GM04503 (cell line): ENCODE results near the gene FARP2.
"Not testable (repeated sequence)": the region's sequence is repeated elsewhere in the genome, so short reads cannot be mapped to it uniquely, and the experiment has no call there.

Experiments
- DNase-seq: peaks from one replicate; pipeline ENCODE4 v3.0.0-alpha.2; 2012; ENCODE audit warnings: low read depth

FARP2 gene

GRCh38 chr2:241372361-241372992 is 16.4 kb downstream of the FARP2 start:
- DNase-seq = no peak

GRCh38 chr2:241373446-241373845 is 17.4 kb downstream of the FARP2 start:
- DNase-seq = no peak

GRCh38 chr2:241373906-241374305 is 17.8 kb downstream of the FARP2 start:
- not testable (repeated sequence) for DNase-seq

DNA sequence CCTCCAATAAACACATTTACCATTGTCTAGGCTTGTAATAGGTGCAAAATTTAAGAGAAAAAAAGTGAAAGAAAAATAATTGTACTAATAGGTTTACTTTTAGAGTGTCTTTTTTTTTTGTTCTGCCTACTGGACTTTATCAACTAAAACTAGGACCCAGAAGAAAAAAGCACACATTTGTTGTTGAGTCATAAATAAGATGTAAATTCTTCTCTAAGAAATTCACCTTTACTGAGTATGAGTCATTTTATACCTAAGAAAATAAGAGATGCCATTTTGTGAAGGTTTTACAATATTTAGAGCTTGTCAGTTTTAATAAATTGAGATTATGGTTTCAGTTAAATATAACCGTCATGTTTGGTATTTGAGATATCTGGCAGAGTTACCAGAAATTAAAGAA is 19.2 kb downstream of the FARP2 start:
- no peak for DNase-seq

- no peak for DNase-seq
Observed at GRCh38 chr2:241376808-241377207, 20.7 kb downstream of the FARP2 start.

DNA sequence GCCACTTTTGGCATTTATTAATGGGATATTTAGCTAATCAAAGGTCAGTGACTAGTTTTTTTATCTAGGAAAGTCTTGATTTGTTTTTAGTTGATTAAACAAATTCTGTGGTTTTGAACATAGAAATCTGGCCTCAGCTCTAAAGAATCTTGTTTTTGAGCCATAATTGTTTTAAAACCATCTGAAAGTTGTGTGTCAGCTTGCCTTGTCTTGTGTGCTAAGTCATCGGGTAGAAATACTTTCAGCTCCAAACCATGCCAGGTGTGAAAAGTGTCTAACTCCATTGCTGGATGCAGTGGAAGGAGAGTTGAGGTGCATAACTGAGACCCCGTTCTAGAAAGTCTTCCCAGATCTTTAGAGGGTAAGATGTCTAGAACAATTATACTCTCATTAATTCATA is 22.7 kb downstream of the FARP2 start:
- no peak for DNase-seq

DNA sequence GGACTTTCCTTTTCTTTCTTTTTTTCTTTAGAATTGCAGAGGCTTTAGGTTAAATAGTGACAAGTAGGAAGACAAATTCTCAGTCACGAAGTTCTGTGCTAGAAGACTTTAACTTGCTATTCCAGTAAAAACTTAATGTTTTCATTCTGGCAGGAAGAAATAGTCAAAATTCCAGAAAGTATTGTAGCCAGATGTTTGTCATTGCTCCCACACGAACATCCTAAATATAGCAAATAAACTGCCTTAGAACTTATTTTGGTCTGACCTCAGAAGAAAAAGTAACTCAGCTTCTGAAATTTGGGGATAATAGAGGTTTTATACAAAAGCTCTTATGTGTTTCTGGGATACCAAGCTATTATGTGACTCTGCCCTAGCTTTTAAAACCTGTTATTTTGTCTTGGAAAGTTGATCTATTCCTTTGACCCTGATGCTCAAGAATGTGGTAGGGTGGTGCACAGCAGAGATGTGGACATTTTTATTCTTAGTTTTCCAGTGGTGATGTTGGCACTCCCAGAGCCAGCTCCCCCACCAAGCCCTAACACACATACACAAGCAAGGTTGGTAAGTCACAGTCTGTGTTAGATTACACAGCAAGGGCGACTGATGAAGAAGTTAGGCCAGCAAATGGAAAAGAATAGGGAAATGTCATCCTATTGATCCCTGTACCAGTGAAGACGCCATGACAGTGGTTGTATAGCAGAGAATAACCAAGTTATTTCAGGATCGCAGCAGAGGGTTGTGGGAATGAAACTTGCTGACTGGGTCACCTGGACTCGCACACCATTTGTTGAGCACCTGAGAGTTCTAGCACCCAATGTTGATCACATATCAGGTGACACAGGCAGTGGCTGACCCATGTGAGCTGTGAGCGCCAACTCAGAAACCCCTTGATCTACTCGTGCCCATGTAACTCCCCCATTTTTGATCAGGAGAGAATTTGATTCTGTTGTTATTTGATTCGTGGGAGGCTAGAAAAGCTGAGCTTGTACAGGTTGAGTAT is 23.7 kb downstream of the FARP2 start:
- DNase-seq = peak; percentile 74

DNA sequence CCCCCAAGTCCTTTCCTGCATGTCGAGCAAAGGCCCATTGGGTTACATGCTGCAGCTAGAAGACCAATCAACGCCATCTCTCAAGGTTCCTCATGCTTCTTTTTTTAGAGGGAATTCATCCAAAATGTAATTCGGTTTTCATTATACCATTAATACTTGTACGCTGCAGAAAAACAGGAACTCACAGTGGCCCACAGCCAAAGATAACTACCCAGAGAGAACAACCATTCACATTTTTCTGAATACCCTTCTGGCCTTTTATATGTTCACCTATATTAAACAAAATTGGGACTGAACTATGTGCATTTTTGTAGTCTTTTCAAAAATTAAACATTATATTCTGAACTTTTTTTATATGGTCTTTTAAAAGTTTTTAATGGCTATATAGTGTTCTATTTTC is 25.8 kb downstream of the FARP2 start:
- DNase-seq = no peak

- DNase-seq = not testable (repeated sequence)
Observed at GRCh38 chr2:241385450-241385849, 29.4 kb downstream of the FARP2 start.

GRCh38 chr2:241386519-241386918 is 30.4 kb downstream of the FARP2 start:
- no peak for DNase-seq

DNA sequence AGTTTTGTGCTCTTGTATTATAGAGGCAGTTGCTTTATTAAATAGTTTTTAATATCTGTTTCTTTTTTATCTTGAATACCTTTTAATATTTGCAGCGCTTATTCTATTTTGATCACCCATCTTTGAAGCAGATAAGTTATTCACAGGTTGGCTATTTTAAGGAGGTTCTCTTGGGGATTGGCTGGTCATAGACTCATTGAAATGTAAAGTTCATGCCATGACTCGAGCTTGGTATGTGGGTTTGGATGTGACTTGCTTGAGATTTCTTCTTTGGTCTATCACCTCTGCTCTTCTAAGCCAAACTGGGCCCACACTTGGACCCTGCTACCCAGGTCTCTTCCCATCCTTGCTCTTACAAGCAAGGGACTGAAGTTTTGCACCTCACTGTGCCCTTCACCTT is 33.6 kb downstream of the FARP2 start:
- no peak for DNase-seq

DNA sequence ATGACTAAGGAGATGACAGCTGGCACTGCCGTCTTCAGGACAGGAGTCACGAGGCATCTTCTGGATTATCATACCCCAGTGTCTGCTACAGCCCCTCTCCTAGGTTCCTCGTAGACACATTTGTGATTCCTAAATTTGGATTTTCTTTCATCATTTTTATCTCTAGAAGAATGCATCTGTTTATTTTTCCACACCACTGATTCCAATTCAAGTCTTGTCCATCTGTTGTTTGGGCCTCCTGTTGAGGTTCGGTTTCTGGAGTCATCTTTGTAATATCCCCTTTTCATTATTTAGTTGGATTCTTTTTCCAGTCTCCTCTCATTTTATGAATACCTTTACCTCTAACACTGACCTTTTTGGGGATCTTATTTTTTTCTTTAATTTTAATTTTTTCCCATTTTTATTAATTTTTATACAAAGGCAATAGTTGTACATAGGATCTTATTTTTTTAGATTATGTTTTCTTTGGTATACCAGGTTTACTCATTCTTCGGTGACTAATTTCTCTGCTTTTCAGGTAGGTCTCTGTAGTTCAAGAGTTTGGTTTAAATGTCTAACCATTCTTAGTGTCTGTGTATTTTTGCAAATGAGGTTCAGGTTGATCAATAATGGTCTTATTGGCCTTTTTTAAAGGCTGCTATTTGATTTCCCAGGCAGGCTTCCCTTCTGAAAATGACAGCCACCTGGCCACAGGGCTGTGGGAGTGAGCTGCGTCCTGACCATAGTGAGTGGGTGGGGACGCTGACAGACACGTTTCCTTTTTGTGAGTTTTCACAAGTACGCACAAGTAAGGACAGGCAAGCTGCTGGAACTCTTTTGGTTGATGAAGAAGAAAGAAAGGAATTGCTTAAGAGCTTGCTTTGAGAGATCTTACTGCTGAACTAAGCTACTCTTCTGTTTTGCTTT is 34.5 kb downstream of the FARP2 start:
- DNase-seq = no peak

GRCh38 chr2:241391892-241392665 is 36.0 kb downstream of the FARP2 start:
- DNase-seq = no peak

GRCh38 chr2:241392753-241393152 is 36.7 kb downstream of the FARP2 start:
- DNase-seq = not testable (repeated sequence)

DNA sequence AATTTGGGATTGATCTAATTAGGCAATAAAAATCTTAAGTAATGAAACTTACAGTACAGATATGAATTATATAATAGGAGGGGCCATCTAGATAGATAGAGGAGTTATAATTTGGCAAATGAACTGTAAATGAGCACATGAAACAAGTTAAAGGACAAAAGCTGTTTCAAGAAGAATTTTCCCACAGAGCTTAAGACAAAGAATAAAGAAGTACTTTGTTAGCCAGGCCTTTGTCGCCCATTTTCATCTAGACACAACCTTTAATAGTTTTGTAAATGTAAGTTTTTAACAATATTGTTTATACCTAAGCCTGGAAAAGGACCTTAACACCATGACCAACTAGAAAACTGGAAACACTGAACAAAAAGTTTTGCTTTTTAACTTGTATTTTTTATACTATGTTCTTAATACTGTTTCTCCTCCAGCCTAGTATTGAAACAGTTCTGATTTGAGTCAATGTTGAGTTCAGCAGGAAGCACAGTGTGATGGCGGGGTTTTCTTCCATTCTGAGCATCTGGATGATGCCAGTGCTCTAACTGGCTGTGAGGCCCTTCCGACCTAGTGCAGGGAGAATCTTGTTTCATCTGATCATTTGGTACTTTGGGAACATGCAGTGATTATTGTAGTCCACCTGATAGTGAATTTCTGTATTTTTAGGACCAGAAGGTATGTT is 37.6 kb downstream of the FARP2 start:
- DNase-seq = no peak

DNA sequence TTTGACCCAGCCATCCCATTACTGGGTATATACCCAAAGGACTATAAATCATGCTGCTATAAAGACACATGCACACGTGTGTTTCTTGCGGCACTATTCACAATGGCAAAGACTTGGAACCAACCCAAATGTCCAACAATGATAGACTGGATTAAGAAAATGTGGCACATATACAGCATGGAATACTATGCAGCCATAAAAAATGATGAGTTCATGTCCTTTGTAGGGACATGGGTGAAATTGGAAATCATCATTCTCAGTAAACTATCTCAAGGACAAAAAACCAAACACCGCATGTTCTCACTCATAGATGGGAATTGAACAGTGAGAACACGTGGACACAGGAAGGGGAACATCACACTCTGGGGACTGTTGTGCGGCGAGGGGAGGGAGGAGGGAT is 40.7 kb downstream of the FARP2 start:
- DNase-seq = not testable (repeated sequence)

- DNase-seq = no peak
Observed at GRCh38 chr2:241399941-241400922, 44.1 kb downstream of the FARP2 start.

- DNase-seq = no peak
Observed at GRCh38 chr2:241408849-241409248, 52.8 kb downstream of the FARP2 start.

- peak; percentile 43 for DNase-seq
Observed at GRCh38 chr2:241410739-241411176, 54.7 kb downstream of the FARP2 start.

DNA sequence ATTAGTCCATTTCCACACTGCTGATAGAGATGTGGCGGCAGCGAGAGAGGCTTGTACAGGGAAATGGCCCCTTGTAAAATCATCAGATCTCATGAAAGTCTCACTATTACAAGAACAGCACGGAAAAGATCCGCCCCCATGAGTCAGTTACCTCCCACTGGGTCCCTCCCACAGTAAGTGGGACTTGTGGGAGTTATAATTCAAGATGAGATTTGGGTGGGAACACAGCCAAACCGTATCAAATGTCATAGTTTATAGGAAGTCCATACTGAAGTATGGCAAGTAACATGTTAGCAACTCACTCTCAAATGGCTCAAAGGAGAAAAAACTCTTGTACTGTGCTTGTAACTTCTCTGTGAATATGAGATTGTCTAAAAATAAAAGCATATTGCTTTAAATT is 56.1 kb downstream of the FARP2 start:
- peak; percentile 12 for DNase-seq
